Measurements from ENCODE around the gene ZBTB5. TPM values are rescaled to one million over a fixed set of nuclear protein-coding genes. Genes with fewer than 3 reads are reported as not detected.

The ZBTB5 gene
- total and polyA plus RNA-seq, 2 of the 4 experiments (the other 2 are of a cell fraction): 6.3 to 9.1 TPM

GRCh38 chr9:37406603-37407401, 58.4 kb downstream of the ZBTB5 start:
- DNase-seq (no peak), ATAC-seq (ENCODE audit: low read depth) (no peak)
- dilution Hi-C loops (cut with HindIII; ENCODE audit: low sequenced_read_pairs, unreplicated experiment) (no loop called here), intact Hi-C loops (cut with micrococcal nuclease) (no loop called here), in situ Hi-C loops (cut with MboI; ENCODE audit: low sequenced_read_pairs) (no loop called here)
- no peak overlapping the region for H2BK5ac ChIP-seq (ENCODE audit: low read depth, low read length, poor library complexity, severe bottlenecking)
- no peak overlapping the region for H3K27ac ChIP-seq (ENCODE audit: insufficient read depth, low read length)
- WGBS, 2 experiments (ENCODE audit: extremely low coverage in 2 of 2, insufficient read length in 1 of 2): 100% methylated on average over 1 of the region's 11 CpGs; no CpG with 5 or more reads in 1 of the 2 experiments
- no peak overlapping the region for H3K56ac ChIP-seq (ENCODE audit: extremely low read depth, insufficient read depth, low read length)
- H2AK9ac ChIP-seq (replicated peaks; ENCODE audit: low read depth, low read length, poor library complexity): no peak overlapping the region
- H3K23ac ChIP-seq (ENCODE audit: low read depth, low read length): no peak overlapping the region
- no peak overlapping the region for H2BK120ac ChIP-seq (ENCODE audit: low read depth, low read length)
- H2AK5ac ChIP-seq (ENCODE audit: low read depth, low read length): no peak overlapping the region
- H3K9me3 ChIP-seq (ENCODE audit: control insufficient read depth, insufficient read depth, low read length): no peaks in the 10 kb centered on the region
- TF ChIP-seq RCOR1 (IDR thresholded peaks at IDR 0.05; ENCODE audit: insufficient replicate concordance, low read length) (no peak), RAD21 (IDR thresholded peaks at IDR 0.05; ENCODE audit: low read length) (no peak), MAZ (IDR thresholded peaks at IDR 0.05; ENCODE audit: borderline replicate concordance, low read depth, low read length) (no peak), POLR2A (IDR thresholded peaks at IDR 0.05; ENCODE audit: low read depth, low read length) (no peak), NFE2L2 (IDR thresholded peaks at IDR 0.05; ENCODE audit: low read depth, low read length) (no peak)
- no peak overlapping the region for H3K9ac ChIP-seq (ENCODE audit: low read depth, low read length)
- H3K4me1 ChIP-seq (ENCODE audit: control insufficient read depth, insufficient read depth, low read length): no peaks in the 10 kb centered on the region
- no peak overlapping the region for H3K14ac ChIP-seq (replicated peaks; ENCODE audit: low read depth, low read length)
- no peak overlapping the region for H4K5ac ChIP-seq (ENCODE audit: low read depth, low read length)
- H3K9me1 ChIP-seq (ENCODE audit: insufficient read depth, low read length): no peaks in the 10 kb centered on the region
- H4K8ac ChIP-seq (ENCODE audit: low read depth in 2 of 2, low read length in 2 of 2): no peak overlapping the region
- no peak overlapping the region for H3K18ac ChIP-seq (ENCODE audit: low read depth, low read length)
- H4K91ac ChIP-seq (ENCODE audit: insufficient read depth, low read depth, low read length): no peak overlapping the region
- H2BK15ac ChIP-seq (ENCODE audit: low read depth, low read length): no peak overlapping the region
- H3K4me2 ChIP-seq (ENCODE audit: low read depth, low read length): no peak overlapping the region
- BruUV-seq (replicated peaks): no TSS peak
- POLR2A ChIA-PET (ENCODE audit: unreplicated experiment): no interaction called here
- no peaks in the 10 kb centered on the region for H4K20me1 ChIP-seq (ENCODE audit: insufficient read depth, low read length)
- no peak overlapping the region for H2BK20ac ChIP-seq (ENCODE audit: low read depth, low read length)
- peaks cover 2% of the 10 kb centered on the region for H3K27me3 ChIP-seq (ENCODE audit: control insufficient read depth, insufficient read depth, low read length)
- H3K4me3 ChIP-seq (ENCODE audit: insufficient read depth, low read depth, low read length): no peak overlapping the region
- H2AFZ ChIP-seq (replicated peaks; ENCODE audit: low read length, poor library complexity): no peak overlapping the region
- H3K4ac ChIP-seq (ENCODE audit: low read depth, low read length): no peak overlapping the region
- H3K79me1 ChIP-seq (ENCODE audit: low read depth in 1 of 2, low read length in 2 of 2): no peaks in the 10 kb centered on the region
- CTCF ChIA-PET: interaction anchor here (0.6 to 0.9 kb wide), 2 partner anchors 9 to 200 kb away, joined by 3 to 7 read pairs; no protein-coding TSS in a partner anchor
- no peaks in the 10 kb centered on the region for H3K36me3 ChIP-seq (ENCODE audit: control insufficient read depth, insufficient read depth, low read length)

Measured in IMR-90 (cell line).